PC-9 (cell line): ENCODE results near the gene C5orf63. TPM values are rescaled to one million over a fixed set of nuclear protein-coding genes. Genes with fewer than 3 reads are reported as not detected.

Experiments used
- BruUV-seq: library from RNA; stranded (reverse); fragments of 400-500 nt; replicated peaks from 2 replicates; lab custom pipeline; 2021; lab: Mats Ljungman, UMichigan
- CTCF ChIA-PET: fragments of 300-600 bp; sonication (Branson Sonifier 250); formaldehyde crosslinking; loops from one replicate; lab custom pipeline; 2022; ENCODE audit warnings: antibody characterized with exemption; lab: Charles Lee
- POLR2A ChIA-PET: fragments of 300-600 bp; sonication (Branson Sonifier 250); formaldehyde crosslinking; loops from one replicate; lab custom pipeline; 2022; ENCODE audit warnings: antibody characterized with exemption; ENCODE audit not compliant: unreplicated experiment; lab: Charles Lee
- DNase-seq, 2 experiments: peaks; one replicate each; pipeline versions ENCODE4 v3.0.0 to v3.0.0-alpha.2; 2015 to 2022; ENCODE audit warnings: mixed read lengths in 1 of 2
- H2AFZ ChIP-seq: fragments of 200-600 bp; sonication (generic); 2 replicates; pipeline ENCODE4 v1.8.1; 2017; ENCODE audit warnings: antibody characterized with exemption
- H3F3A ChIP-seq: fragments of 200-600 bp; sonication (generic); 2 replicates; pipeline ENCODE4 v1.8.1; 2017; ENCODE audit warnings: antibody characterized with exemption, mild to moderate bottlenecking, low read depth; ENCODE audit not compliant: insufficient read depth
- H3K27ac ChIP-seq: fragments of 200-600 bp; sonication (generic); 2 replicates; pipeline ENCODE4 v1.6.1; 2016; ENCODE audit warnings: mixed run types
- H3K27me3 ChIP-seq: fragments of 200-600 bp; sonication (generic); 2 replicates; pipeline ENCODE4 v1.6.1; 2016; ENCODE audit warnings: low read depth, mixed run types; ENCODE audit not compliant: insufficient read depth
- H3K36me3 ChIP-seq: fragments of 200-600 bp; sonication (generic); 2 replicates; pipeline ENCODE4 v1.6.1; 2016; ENCODE audit warnings: low read depth, mixed run types
- H3K4me1 ChIP-seq: fragments of 200-600 bp; sonication (generic); replicated peaks from 2 replicates; pipeline ENCODE4 v1.6.1; 2016; ENCODE audit warnings: mixed run types; ENCODE audit not compliant: insufficient read depth
- H3K4me2 ChIP-seq: fragments of 200-600 bp; sonication (generic); 2 replicates; pipeline ENCODE4 v1.6.1; 2017; ENCODE audit warnings: mixed run types
- H3K4me3 ChIP-seq: fragments of 200-600 bp; sonication (generic); 2 replicates; pipeline ENCODE4 v1.6.1; 2016; ENCODE audit warnings: mixed run types
- H3K79me2 ChIP-seq: fragments of 200-600 bp; sonication (generic); 2 replicates; pipeline ENCODE4 v1.6.1; 2017; ENCODE audit warnings: low read depth, mixed run types
- H3K9me2 ChIP-seq: fragments of 200-600 bp; sonication (generic); 2 replicates; pipeline ENCODE4 v1.8.1; 2017; ENCODE audit warnings: mild to moderate bottlenecking; ENCODE audit not compliant: insufficient read depth
- H3K9me3 ChIP-seq: fragments of 200-600 bp; sonication (generic); 2 replicates; pipeline ENCODE4 v1.8.1; 2016; ENCODE audit warnings: low read depth; ENCODE audit not compliant: insufficient read depth
- H4K20me1 ChIP-seq: fragments of 200-600 bp; sonication (generic); 2 replicates; pipeline ENCODE4 v1.8.1; 2017; ENCODE audit not compliant: insufficient read depth
- EZH2 ChIP-seq: fragments of 200-600 bp; sonication (generic); IDR thresholded peaks from 2 replicates; pipeline ENCODE4 v1.8.0; 2017; ENCODE audit warnings: antibody characterized with exemption, low read depth
- intact Hi-C: fragments of 100-400 bp; cut with micrococcal nuclease; formaldehyde crosslinking; loops from one replicate; pipeline ENCODE4 v1.10.0; 2022; ENCODE audit not compliant: unreplicated experiment
- total RNA-seq: library from RNA; stranded (reverse); gene quantifications from 2 replicates; pipeline ENCODE4 v1.2.3, GENCODE V29; 2021
- TF ChIP-seq, protein P1 (sequence below): fragments of 200-600 bp; sonication (generic); conservative IDR thresholded peaks from 2 replicates; pipeline ENCODE4 v1.6.1; 2017; ENCODE audit warnings: mixed run types, antibody characterized with exemption, mild to moderate bottlenecking, moderate library complexity

Gene C5orf63
- total RNA-seq, 1 experiment from 2014 or later = 9.8 TPM

DNA sequence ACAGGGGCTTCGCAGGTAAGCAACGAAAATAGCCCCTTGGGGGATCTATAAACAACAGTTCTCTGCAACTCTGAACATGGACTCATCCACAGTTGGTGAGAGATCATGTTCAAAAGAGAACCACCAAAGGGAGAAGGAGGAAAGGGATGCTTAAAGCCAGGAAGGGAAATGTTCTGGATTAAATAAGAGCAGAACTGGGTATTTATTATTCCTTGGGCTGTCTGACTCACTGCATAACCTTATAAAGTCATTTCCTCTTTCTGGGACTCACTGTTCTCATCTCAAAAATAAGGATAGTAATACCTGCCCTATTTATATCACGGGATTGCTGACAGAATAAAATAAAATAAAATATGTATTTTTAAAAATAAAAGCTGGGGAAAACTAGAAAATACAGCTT lies 31.7 kb downstream of the C5orf63 start:
- Histone ChIP-seq H3K4me2 (no peak overlapping the region), H3K36me3 (no peaks in the 10 kb centered on the region), H4K20me1 (no peaks in the 10 kb centered on the region), H3K9me2 (no peaks in the 10 kb centered on the region), H3K4me3 (no peak overlapping the region), H3K27ac (no peak overlapping the region), H3F3A (no peaks in the 10 kb centered on the region), H3K9me3 (no peaks in the 10 kb centered on the region), H3K4me1 (no peaks in the 10 kb centered on the region), H3K79me2 (no peaks in the 10 kb centered on the region), H2AFZ (no peak overlapping the region), H3K27me3 (no peaks in the 10 kb centered on the region)
- intact Hi-C loops = no loop called here
- TF ChIP-seq, protein P1, sequence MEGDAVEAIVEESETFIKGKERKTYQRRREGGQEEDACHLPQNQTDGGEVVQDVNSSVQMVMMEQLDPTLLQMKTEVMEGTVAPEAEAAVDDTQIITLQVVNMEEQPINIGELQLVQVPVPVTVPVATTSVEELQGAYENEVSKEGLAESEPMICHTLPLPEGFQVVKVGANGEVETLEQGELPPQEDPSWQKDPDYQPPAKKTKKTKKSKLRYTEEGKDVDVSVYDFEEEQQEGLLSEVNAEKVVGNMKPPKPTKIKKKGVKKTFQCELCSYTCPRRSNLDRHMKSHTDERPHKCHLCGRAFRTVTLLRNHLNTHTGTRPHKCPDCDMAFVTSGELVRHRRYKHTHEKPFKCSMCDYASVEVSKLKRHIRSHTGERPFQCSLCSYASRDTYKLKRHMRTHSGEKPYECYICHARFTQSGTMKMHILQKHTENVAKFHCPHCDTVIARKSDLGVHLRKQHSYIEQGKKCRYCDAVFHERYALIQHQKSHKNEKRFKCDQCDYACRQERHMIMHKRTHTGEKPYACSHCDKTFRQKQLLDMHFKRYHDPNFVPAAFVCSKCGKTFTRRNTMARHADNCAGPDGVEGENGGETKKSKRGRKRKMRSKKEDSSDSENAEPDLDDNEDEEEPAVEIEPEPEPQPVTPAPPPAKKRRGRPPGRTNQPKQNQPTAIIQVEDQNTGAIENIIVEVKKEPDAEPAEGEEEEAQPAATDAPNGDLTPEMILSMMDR = no peak
- TF ChIP-seq EZH2 = no peak
- no TSS peak for BruUV-seq
- ChIA-PET CTCF (no interaction called here), POLR2A (no interaction called here)
- no peak for DNase-seq

DNA sequence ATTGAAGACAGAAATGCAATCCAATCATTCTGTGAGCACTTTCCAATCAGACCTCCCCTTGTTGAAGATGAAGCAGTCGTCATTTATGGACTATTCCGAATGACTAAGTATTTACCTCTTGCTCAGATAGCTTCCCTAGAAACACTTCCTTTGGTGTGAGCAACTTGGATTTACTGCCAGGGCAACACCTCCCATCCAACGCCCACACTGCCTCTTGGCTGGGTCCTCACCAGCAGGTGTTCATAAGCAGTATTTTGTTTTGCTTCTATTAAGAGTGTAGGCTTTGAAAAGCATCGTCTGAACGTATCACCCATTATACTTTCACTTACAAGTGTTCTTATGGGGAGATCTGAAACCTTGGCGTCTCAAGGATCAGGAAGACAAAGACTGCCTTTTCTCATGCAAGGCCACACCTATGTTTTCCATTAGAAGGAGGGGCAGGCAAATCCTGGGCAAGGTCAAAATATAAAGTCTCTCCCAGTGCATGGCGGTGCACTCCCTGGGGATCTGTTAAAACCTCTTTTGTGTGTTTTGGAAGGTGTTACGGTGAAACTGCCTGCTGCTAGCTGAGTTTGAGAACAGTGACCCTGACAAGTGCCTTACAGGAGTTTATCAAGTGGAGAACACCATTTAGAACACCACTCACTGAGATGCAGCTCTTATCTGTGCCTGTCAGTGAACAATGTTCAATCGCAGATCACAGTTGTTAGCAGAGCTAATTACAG lies 32.3 kb downstream of the C5orf63 start:
- no peaks in the 10 kb centered on the region for H3K4me1 ChIP-seq
- H3K27ac ChIP-seq = no peak overlapping the region
- H3K9me2 ChIP-seq = no peaks in the 10 kb centered on the region
- H3K79me2 ChIP-seq = no peaks in the 10 kb centered on the region
- no peaks in the 10 kb centered on the region for H4K20me1 ChIP-seq
- no peak overlapping the region for H3K4me3 ChIP-seq
- DNase-seq = no peak
- H3K36me3 ChIP-seq = no peaks in the 10 kb centered on the region
- intact Hi-C loops = no loop called here
- H3K27me3 ChIP-seq = no peaks in the 10 kb centered on the region
- H2AFZ ChIP-seq = no peak overlapping the region
- POLR2A ChIA-PET = interaction anchor here (0.5 to 0.7 kb wide), 2 partner anchors 32 to 44 kb away, joined by 5 to 10 read pairs; no protein-coding TSS in a partner anchor
- no TSS peak for BruUV-seq
- H3K9me3 ChIP-seq = no peaks in the 10 kb centered on the region
- TF ChIP-seq, protein P1 = no peak
- no peak for TF ChIP-seq EZH2
- H3F3A ChIP-seq = no peaks in the 10 kb centered on the region
- no peak overlapping the region for H3K4me2 ChIP-seq
- CTCF ChIA-PET = no interaction called here

DNA sequence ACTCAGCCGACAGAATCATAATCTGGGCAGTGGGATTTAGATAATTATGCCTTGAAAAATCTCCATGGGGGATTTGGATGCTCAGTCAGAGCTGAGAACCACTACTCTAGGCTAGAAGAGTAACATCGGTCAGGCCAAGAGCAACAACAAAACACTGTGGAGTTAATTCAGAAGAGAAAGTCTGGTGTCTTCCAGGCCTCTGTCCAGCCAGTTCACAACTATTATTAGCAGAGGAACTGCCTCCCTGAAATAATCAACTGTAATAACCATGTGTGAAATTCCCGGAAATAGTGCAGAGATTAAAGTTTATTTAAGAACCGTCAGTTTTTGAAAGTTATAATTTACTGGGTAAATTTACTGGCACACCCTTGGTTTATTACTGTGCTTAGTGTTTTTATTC lies 34.8 kb downstream of the C5orf63 start:
- TF ChIP-seq, protein P1 = no peak
- H3K27me3 ChIP-seq = no peaks in the 10 kb centered on the region
- H4K20me1 ChIP-seq = no peaks in the 10 kb centered on the region
- no peaks in the 10 kb centered on the region for H3K36me3 ChIP-seq
- no peaks in the 10 kb centered on the region for H3K9me2 ChIP-seq
- ChIA-PET CTCF (no interaction called here), POLR2A (no interaction called here)
- no peak overlapping the region for H3K27ac ChIP-seq
- no peaks in the 10 kb centered on the region for H3K79me2 ChIP-seq
- H2AFZ ChIP-seq = no peak overlapping the region
- H3K4me1 ChIP-seq = no peaks in the 10 kb centered on the region
- H3K4me3 ChIP-seq = no peak overlapping the region
- no TSS peak for BruUV-seq
- H3K4me2 ChIP-seq = no peak overlapping the region
- no peaks in the 10 kb centered on the region for H3K9me3 ChIP-seq
- intact Hi-C loops = no loop called here
- no peak for DNase-seq
- H3F3A ChIP-seq = no peaks in the 10 kb centered on the region
